GM23338 (cell line): Measurements from ENCODE around the gene AHNAK2.

Experiments used
- CTCF ChIP-seq, 2 experiments: fragments of 200-600 bp in 1 of 2; sonication (generic) in 1 of 2; conservative IDR thresholded peaks; 2 replicates each; pipeline versions ENCODE4 v1.5.1 to v1.6.1; 2016 to 2017; ENCODE audit warnings: antibody characterized with exemption in 2 of 2, low read depth in 2 of 2, mild to moderate bottlenecking in 2 of 2, moderate library complexity in 1 of 2
- ZNF114 ChIP-seq: fragments of 250-450 bp; sonication (Bioruptor Pico); IDR thresholded peaks from 2 replicates; pipeline ENCODE4 v1.5.0; 2020; ENCODE audit warnings: mild to moderate bottlenecking, moderate library complexity

GRCh38 chr14:105023791-105024480 is 45.8 kb upstream of the AHNAK2 start:
- TF ChIP-seq ZNF114 (CRISPR knock-in tag) (no peak), CTCF (conservative IDR thresholded peaks at IDR 0.05; ENCODE audit: low read depth in 2 of 2) (no peak)
